Lung (tissue), 12 donors: ENCODE results near the gene OR5V1. TPM values are rescaled to one million over a fixed set of nuclear protein-coding genes. Genes with fewer than 3 reads are reported as not detected.
"Not testable (repeated sequence)": the region's sequence is repeated elsewhere in the genome, so short reads cannot be mapped to it uniquely, and the experiment has no call there.

Experiments
- ATAC-seq: fragments of 200-7000 bp; cut with Tn5 transposase; one replicate; pipeline ENCODE4 v1.9.1; 2020; ENCODE audit warnings: moderate number of reproducible peaks; ENCODE audit not compliant: insufficient read depth, low FRiP score
- DNase-seq, 3 donors: peaks; one replicate each; pipeline ENCODE4 v3.0.0-alpha.2; 2013 to 2017
- H3K27ac ChIP-seq, 2 donors: one replicate each; pipeline ENCODE4 v1.5.1; 2013; ENCODE audit warnings: mild to moderate bottlenecking in 2 of 2, moderate library complexity in 2 of 2, control low read depth in 1 of 2, inconsistent platforms in 1 of 2, low read depth in 1 of 2, low read length in 1 of 2
- H3K27me3 ChIP-seq, 3 donors: one replicate each; pipeline ENCODE4 v1.5.1; 2013; ENCODE audit warnings: low read length in 2 of 3; ENCODE audit not compliant: control insufficient read depth in 3 of 3, insufficient read depth in 3 of 3
- H3K36me3 ChIP-seq, 4 donors: one replicate each; pipeline ENCODE4 v1.5.1; 2013; ENCODE audit warnings: low read length in 4 of 4, mild to moderate bottlenecking in 1 of 4, moderate library complexity in 1 of 4; ENCODE audit not compliant: control insufficient read depth in 4 of 4, insufficient read depth in 4 of 4
- H3K4me1 ChIP-seq, 5 donors: one replicate each; pipeline ENCODE4 v1.5.1; 2013; ENCODE audit warnings: low read length in 5 of 5, mild to moderate bottlenecking in 2 of 5, moderate library complexity in 1 of 5; ENCODE audit not compliant: control insufficient read depth in 5 of 5, insufficient read depth in 5 of 5
- H3K4me3 ChIP-seq: one replicate; pipeline ENCODE4 v1.5.1; 2013; ENCODE audit warnings: mild to moderate bottlenecking, control low read depth, moderate library complexity
- H3K9ac ChIP-seq, 2 donors: one replicate each; pipeline ENCODE4 v1.5.1; 2013; ENCODE audit warnings: low read length in 2 of 2, control low read depth in 1 of 2; ENCODE audit not compliant: insufficient read depth in 1 of 2
- H3K9me3 ChIP-seq, 4 donors: one replicate each; pipeline ENCODE4 v1.5.1; 2013; ENCODE audit warnings: low read length in 3 of 4, mild to moderate bottlenecking in 1 of 4, moderate library complexity in 1 of 4; ENCODE audit not compliant: control insufficient read depth in 4 of 4, insufficient read depth in 3 of 4
- CTCF ChIP-seq: IDR thresholded peaks from 2 replicates; pipeline ENCODE4 v1.5.1; 2012; ENCODE audit warnings: mild to moderate bottlenecking; ENCODE audit errors: control extremely low read depth, extremely low read depth
- WGBS, 2 donors: extraction: QIAGEN DNeasy Blood & Tissue Kit; methylation state at CpG; one replicate each; pipeline ENCODE4 v1.1.7; 2013; 5-methylcytosine and 5-hydroxymethylcytosine counted together
- polyA plus RNA-seq, 2 donors: library from polyadenylated mRNA; stranded (reverse); fragments of 200-250 nt; gene quantifications; one replicate each; pipeline ENCODE4 v1.2.1, GENCODE V29; 2013
- total RNA-seq, 2 donors: library from RNA; depleted of rRNA in 1 of 2; stranded (reverse); fragments of >200 nt in 1 of 2; gene quantifications; one replicate each; pipeline ENCODE4 v1.2.1, GENCODE V29; 2014 to 2021
- donor health status: control.
- donor health status: control.
- donor health status: Bipolar disorder and iron deficiency.
- donor health status: healthy.
- donor health status: DM: yes; HTN: yes; CAD: no.

The OR5V1 gene
- total and polyA plus RNA-seq, 4 donors = not detected

GRCh38 chr6:29355603-29356002 lies 13.1 kb downstream of the OR5V1 start:
- WGBS, 2 donors = 49 to 65% methylated on average over 1 of the region's 1 CpG
- no peaks in the 10 kb centered on the region for H3K4me1 ChIP-seq
- no peak for ATAC-seq

GRCh38 chr6:29354980-29355379 lies 13.7 kb downstream of the OR5V1 start:
- TF ChIP-seq CTCF = no peak
- peaks cover 0 to 3% (median 0%) of the 10 kb centered on the region in 4 donors for H3K9me3 ChIP-seq
- no peaks in the 10 kb centered on the region for H3K36me3 ChIP-seq
- DNase-seq = no peak
- ATAC-seq = no peak
- H3K4me3 ChIP-seq = no peak overlapping the region
- H3K9ac ChIP-seq = no peak overlapping the region
- peaks cover 0 to 3% (median 0%) of the 10 kb centered on the region in 3 donors for H3K27me3 ChIP-seq
- H3K4me1 ChIP-seq = no peaks in the 10 kb centered on the region
- H3K27ac ChIP-seq = no peak overlapping the region

More at GRCh38 chr6:29355603-29356002, 13.1 kb downstream of the OR5V1 start:
- DNase-seq = no peak
- no peak for TF ChIP-seq CTCF
- Histone ChIP-seq H3K27ac (no peak overlapping the region), H3K27me3 (peaks cover 0 to 3% (median 0%) of the 10 kb centered on the region in 3 donors), H3K9me3 (peaks cover 0 to 3% (median 0%) of the 10 kb centered on the region in 4 donors), H3K9ac (no peak overlapping the region), H3K36me3 (no peaks in the 10 kb centered on the region), H3K4me3 (no peak overlapping the region)

- not testable (repeated sequence) for H3K4me1 ChIP-seq, H3K4me3 ChIP-seq, H3K27ac ChIP-seq, DNase-seq, ATAC-seq, H3K9me3 ChIP-seq, H3K36me3 ChIP-seq, H3K9ac ChIP-seq, H3K27me3 ChIP-seq
- WGBS, 2 donors = 91 to 96% methylated on average over 3 of the region's 3 CpGs
Observed at GRCh38 chr6:29349348-29349747, 19.3 kb downstream of the OR5V1 start.

GRCh38 chr6:29345380-29345779 lies 23.3 kb downstream of the OR5V1 start:
- no peak overlapping the region for H3K27ac ChIP-seq
- H3K4me3 ChIP-seq = no peak overlapping the region
- ATAC-seq = no peak
- no peaks in the 10 kb centered on the region for H3K36me3 ChIP-seq
- TF ChIP-seq CTCF = no peak
- no peaks in the 10 kb centered on the region for H3K9me3 ChIP-seq
- H3K9ac ChIP-seq = no peak overlapping the region
- DNase-seq = no peak
- H3K27me3 ChIP-seq = no peaks in the 10 kb centered on the region
- 67 to 82% methylated on average over 3 of the region's 3 CpGs for WGBS, 2 donors
- no peaks in the 10 kb centered on the region for H3K4me1 ChIP-seq
